HepG2 (cell line): Measurements from ENCODE around the gene ZBP1. TPM values are rescaled to one million over a fixed set of nuclear protein-coding genes. Genes with fewer than 3 reads are reported as not detected.
A peak's percentile ranks its signal among the peaks of the same experiment; 100 is the strongest.

Experiments
- AHDC1 ChIP-seq: sonication (generic); formaldehyde crosslinking; IDR thresholded peaks from 2 replicates; pipeline ENCODE4 v1.5.1; 2020; ENCODE audit warnings: mild to moderate bottlenecking, missing genetic modification reagents, borderline replicate concordance
- DMTF1 ChIP-seq: sonication (generic); formaldehyde crosslinking; IDR thresholded peaks from 2 replicates; pipeline ENCODE4 v1.4.0; 2020; ENCODE audit warnings: mild to moderate bottlenecking, missing genetic modification reagents
- ESRRA ChIP-seq: sonication (generic); formaldehyde crosslinking; IDR thresholded peaks from 2 replicates; pipeline ENCODE4 v1.5.1; 2020; ENCODE audit warnings: mild to moderate bottlenecking, low read depth, missing genetic modification reagents
- FOSL2 ChIP-seq: sonication (generic); formaldehyde crosslinking; IDR thresholded peaks from 2 replicates; pipeline ENCODE4 v1.4.0; 2020; ENCODE audit warnings: missing genetic modification reagents
- KLF15 ChIP-seq: sonication (generic); formaldehyde crosslinking; IDR thresholded peaks from 2 replicates; pipeline ENCODE4 v1.8.1; 2023; ENCODE audit warnings: borderline replicate concordance, mild to moderate bottlenecking, inconsistent platforms, missing genetic modification reagents, mixed read lengths
- NONO ChIP-seq, 2 experiments: fragments of 450-650 bp in 1 of 2; sonication (generic) in 1 of 2; formaldehyde crosslinking in 1 of 2; IDR thresholded peaks in 1 of 2; conservative IDR thresholded peaks in 1 of 2; 2 replicates each; pipeline versions ENCODE4 v1.6.1 to v1.8.0; 2017 to 2022; ENCODE audit warnings: mild to moderate bottlenecking in 1 of 2, missing genetic modification reagents in 1 of 2, moderate library complexity in 1 of 2
- WIZ ChIP-seq: sonication (generic); formaldehyde crosslinking; IDR thresholded peaks from 2 replicates; pipeline ENCODE4 v1.5.1; 2020; ENCODE audit warnings: mild to moderate bottlenecking, missing genetic modification reagents
- XRCC5 ChIP-seq: fragments of 200-400 bp; formaldehyde crosslinking; optimal IDR thresholded peaks from 2 replicates; pipeline ENCODE3; 2017; ENCODE audit warnings: mild to moderate bottlenecking, low read length
- ZNF101 ChIP-seq: sonication (generic); formaldehyde crosslinking; IDR thresholded peaks from 2 replicates; pipeline ENCODE4 v1.4.0; 2020; ENCODE audit warnings: mild to moderate bottlenecking, low read depth, missing genetic modification reagents, borderline replicate concordance
- ZNF598 ChIP-seq: sonication (generic); formaldehyde crosslinking; IDR thresholded peaks from 2 replicates; pipeline ENCODE4 v1.5.1; 2020; ENCODE audit warnings: mild to moderate bottlenecking, missing genetic modification reagents, borderline replicate concordance
- ZNF687 ChIP-seq: sonication (generic); formaldehyde crosslinking; IDR thresholded peaks from 2 replicates; pipeline ENCODE4 v1.5.1; 2020; ENCODE audit warnings: mild to moderate bottlenecking, missing genetic modification reagents, moderate library complexity
- ZNF737 ChIP-seq: sonication (generic); formaldehyde crosslinking; IDR thresholded peaks from 2 replicates; pipeline ENCODE4 v1.5.0; 2020; ENCODE audit warnings: missing genetic modification reagents, mild to moderate bottlenecking, borderline replicate concordance
- ZNF784 ChIP-seq: sonication (generic); formaldehyde crosslinking; IDR thresholded peaks from 2 replicates; pipeline ENCODE4 v1.5.1; 2020; ENCODE audit warnings: missing genetic modification reagents, mild to moderate bottlenecking, borderline replicate concordance
- polyA plus RNA-seq, 8 experiments: library from polyadenylated mRNA; depleted of rRNA in 3 of 8; stranded (reverse) in 7 of 8; unstranded in 1 of 8; fragments of >200 nt; fragmentation: Illumina TruSeq in 4 of 8; extraction: Trizol in 4 of 8; gene quantifications; 2 replicates each; pipeline versions ENCODE4 v1.2.1 to v1.2.3, GENCODE V29; 2011 to 2016; ENCODE audit warnings: low read depth in 4 of 8, missing spikeins in 1 of 8, mixed read lengths in 1 of 8; ENCODE audit not compliant: insufficient read depth in 1 of 8
- total RNA-seq, 5 experiments: library from RNA; depleted of rRNA; stranded (reverse); fragments of >200 nt; fragmentation: Illumina TruSeq; extraction: Trizol; gene quantifications; 2 replicates each; pipeline ENCODE4 v1.2.3, GENCODE V29; 2016; ENCODE audit warnings: low read depth in 1 of 5

Gene ZBP1
- total and polyA plus RNA-seq, 2 of the 13 experiments (the other 11 are each of a cell fraction or from before 2014, with no cell fraction given) = not detected

GRCh38 chr20:57582432-57583288, 37.6 kb downstream of the ZBP1 start (continued):
- TF ChIP-seq DMTF1 (0 out of 2 replicates have a peak, but pooled peaks have one; percentile 25), KLF15 (CRISPR knock-in tag) (no peak), NONO (IDR thresholded peaks at IDR 0.05) (no peak), NONO (CRISPR knock-in tag; conservative IDR thresholded peaks at IDR 0.05) (0 out of 2 replicates have a peak, but pooled peaks have one; percentile 62), ZNF784 (0 out of 2 replicates have a peak, but pooled peaks have one; percentile 79), ESRRA (CRISPR knock-in tag) (0 out of 2 replicates have a peak, but pooled peaks have one; percentile 42), WIZ (CRISPR knock-in tag) (peak; percentile 78), ZNF737 (CRISPR knock-in tag) (0 out of 2 replicates have a peak, but pooled peaks have one; percentile 35), ZNF598 (peak; percentile 83; the same call in 1 of the 2 replicates), FOSL2 (CRISPR knock-in tag) (peak; percentile 79), ZNF687 (CRISPR knock-in tag) (peak; percentile 88), AHDC1 (CRISPR knock-in tag) (peak; percentile 76; the same call in 1 of the 2 replicates), ZNF101 (CRISPR knock-in tag) (no peak), XRCC5 (peak; percentile 93)
